Natural killer cell (primary cell): Measurements from ENCODE around the gene GNB1L. TPM values are rescaled to one million over a fixed set of nuclear protein-coding genes. Genes with fewer than 3 reads are reported as not detected.
"Not testable (repeated sequence)": the region's sequence is repeated elsewhere in the genome, so short reads cannot be mapped to it uniquely, and the experiment has no call there.

Experiments
- ATAC-seq, 3 donors: fragments of 150-1000 bp in 2 of 3; fragments of 200-7000 bp in 1 of 3; cut with Tn5 transposase; 1 replicate in 1 of 3; 2 replicates in 2 of 3; pipeline ENCODE4 v1.10.0; 2021; ENCODE audit warnings: mild to moderate bottlenecking in 2 of 3, moderate library complexity in 2 of 3
- DNase-seq, 2 donors: peaks; one replicate each; pipeline versions ENCODE4 v3.0.0 to v3.0.0-alpha.2; 2013 to 2021; ENCODE audit warnings: mixed read lengths in 1 of 2
- H3K27ac ChIP-seq: one replicate; pipeline ENCODE4 v1.5.1; 2013; ENCODE audit warnings: mild to moderate bottlenecking, low read length
- H3K27me3 ChIP-seq: one replicate; pipeline ENCODE4 v1.6.1; 2013; ENCODE audit warnings: low read length; ENCODE audit not compliant: control insufficient read depth, insufficient read depth
- H3K36me3 ChIP-seq: one replicate; pipeline ENCODE4 v1.6.1; 2013; ENCODE audit warnings: low read length; ENCODE audit not compliant: control insufficient read depth, insufficient read depth
- H3K4me1 ChIP-seq: one replicate; pipeline ENCODE4 v1.6.1; 2013; ENCODE audit warnings: low read length; ENCODE audit not compliant: control insufficient read depth, insufficient read depth
- H3K4me3 ChIP-seq: one replicate; pipeline ENCODE4 v1.5.1; 2013; ENCODE audit warnings: low read length
- H3K9me3 ChIP-seq: one replicate; pipeline ENCODE4 v1.6.1; 2013; ENCODE audit warnings: low read length; ENCODE audit not compliant: control insufficient read depth, insufficient read depth
- H3K27ac Mint-ChIP-seq, 2 donors: one replicate each; pipeline ENCODE4 v1.8.0; 2022; ENCODE audit warnings: mild to moderate bottlenecking in 2 of 2, mixed read lengths in 2 of 2, moderate library complexity in 1 of 2
- H3K27me3 Mint-ChIP-seq, 2 donors: one replicate each; pipeline ENCODE4 v1.8.0; 2022; ENCODE audit warnings: low read depth in 2 of 2, mixed read lengths in 2 of 2
- H3K36me3 Mint-ChIP-seq: one replicate; pipeline ENCODE4 v1.8.0; 2022; ENCODE audit warnings: mixed read lengths
- H3K4me1 Mint-ChIP-seq, 2 donors: one replicate each; pipeline ENCODE4 v1.8.0; 2022; ENCODE audit warnings: mixed read lengths in 2 of 2
- H3K4me3 Mint-ChIP-seq: one replicate; pipeline ENCODE4 v1.8.0; 2022; ENCODE audit warnings: mild to moderate bottlenecking, moderate library complexity, mixed read lengths
- H3K9me3 Mint-ChIP-seq, 2 donors: one replicate each; pipeline ENCODE4 v1.8.0; 2022; ENCODE audit warnings: mixed read lengths in 2 of 2
- whole genome bisulfite sequencing: methylation state at CpG from one replicate; pipeline ENCODE4 v1.1.7; 2013; ENCODE audit warnings: missing lambda C conversion rate; ENCODE audit not compliant: insufficient coverage; 5-methylcytosine and 5-hydroxymethylcytosine counted together
- intact Hi-C: fragments of 100-400 bp; cut with micrococcal nuclease; formaldehyde crosslinking; loops from one replicate; pipeline ENCODE4 v1.14.2; 2022
- total RNA-seq, 4 donors: library from RNA; stranded (reverse); fragments of 120-200 nt in 1 of 4; gene quantifications; one replicate each; pipeline versions ENCODE4 v1.2.3 to v1.2.4, GENCODE V29; 2013 to 2022
- TF ChIP-seq, protein P1 (sequence below): fragments of 200-600 bp; IDR thresholded peaks from one replicate; pipeline ENCODE4 v1.8.0; 2022; ENCODE audit warnings: antibody characterized with exemption

Gene GNB1L
- total RNA-seq, 3 donors from 2014 or later (not counting 1 experiment from before 2014, with no cell fraction given): 5.1 to 5.3 (median 5.3) TPM

GRCh38 chr22:19832476-19833108 is 22.1 kb downstream of the GNB1L start:
- intact Hi-C loops: no loop called here
- H3K27ac Mint-ChIP-seq: no peak overlapping the region

GRCh38 chr22:19831979-19832378 is 22.7 kb downstream of the GNB1L start:
- H3K27ac ChIP-seq, DNase-seq, ATAC-seq, H3K27me3 Mint-ChIP-seq, intact Hi-C loops, H3K9me3 ChIP-seq, H3K4me3 ChIP-seq, H3K4me1 ChIP-seq, H3K36me3 Mint-ChIP-seq, H3K27ac Mint-ChIP-seq, H3K27me3 ChIP-seq, H3K9me3 Mint-ChIP-seq, H3K36me3 ChIP-seq, H3K4me3 Mint-ChIP-seq: not testable (repeated sequence)
- H3K4me1 Mint-ChIP-seq: peaks cover 0 to 12% of the 10 kb centered on the region in 2 donors
- 84% methylated on average over 3 of the region's 3 CpGs for WGBS

More at GRCh38 chr22:19832476-19833108, 22.1 kb downstream of the GNB1L start:
- no peak overlapping the region for H3K27ac ChIP-seq
- Mint-ChIP-seq H3K27me3 (no peaks in the 10 kb centered on the region), H3K4me3 (no peak overlapping the region), H3K9me3 (no peaks in the 10 kb centered on the region), H3K4me1 (peaks cover 0 to 12% of the 10 kb centered on the region in 2 donors), H3K36me3 (no peaks in the 10 kb centered on the region)
- no peak for DNase-seq
- no peaks in the 10 kb centered on the region for H3K9me3 ChIP-seq
- ATAC-seq: no peak
- no peaks in the 10 kb centered on the region for H3K4me1 ChIP-seq
- no peaks in the 10 kb centered on the region for H3K27me3 ChIP-seq
- no peak overlapping the region for H3K4me3 ChIP-seq
- no peaks in the 10 kb centered on the region for H3K36me3 ChIP-seq
- 62% methylated on average over 7 of the region's 7 CpGs for WGBS
- TF ChIP-seq, protein P1, sequence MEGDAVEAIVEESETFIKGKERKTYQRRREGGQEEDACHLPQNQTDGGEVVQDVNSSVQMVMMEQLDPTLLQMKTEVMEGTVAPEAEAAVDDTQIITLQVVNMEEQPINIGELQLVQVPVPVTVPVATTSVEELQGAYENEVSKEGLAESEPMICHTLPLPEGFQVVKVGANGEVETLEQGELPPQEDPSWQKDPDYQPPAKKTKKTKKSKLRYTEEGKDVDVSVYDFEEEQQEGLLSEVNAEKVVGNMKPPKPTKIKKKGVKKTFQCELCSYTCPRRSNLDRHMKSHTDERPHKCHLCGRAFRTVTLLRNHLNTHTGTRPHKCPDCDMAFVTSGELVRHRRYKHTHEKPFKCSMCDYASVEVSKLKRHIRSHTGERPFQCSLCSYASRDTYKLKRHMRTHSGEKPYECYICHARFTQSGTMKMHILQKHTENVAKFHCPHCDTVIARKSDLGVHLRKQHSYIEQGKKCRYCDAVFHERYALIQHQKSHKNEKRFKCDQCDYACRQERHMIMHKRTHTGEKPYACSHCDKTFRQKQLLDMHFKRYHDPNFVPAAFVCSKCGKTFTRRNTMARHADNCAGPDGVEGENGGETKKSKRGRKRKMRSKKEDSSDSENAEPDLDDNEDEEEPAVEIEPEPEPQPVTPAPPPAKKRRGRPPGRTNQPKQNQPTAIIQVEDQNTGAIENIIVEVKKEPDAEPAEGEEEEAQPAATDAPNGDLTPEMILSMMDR: no peak

DNA sequence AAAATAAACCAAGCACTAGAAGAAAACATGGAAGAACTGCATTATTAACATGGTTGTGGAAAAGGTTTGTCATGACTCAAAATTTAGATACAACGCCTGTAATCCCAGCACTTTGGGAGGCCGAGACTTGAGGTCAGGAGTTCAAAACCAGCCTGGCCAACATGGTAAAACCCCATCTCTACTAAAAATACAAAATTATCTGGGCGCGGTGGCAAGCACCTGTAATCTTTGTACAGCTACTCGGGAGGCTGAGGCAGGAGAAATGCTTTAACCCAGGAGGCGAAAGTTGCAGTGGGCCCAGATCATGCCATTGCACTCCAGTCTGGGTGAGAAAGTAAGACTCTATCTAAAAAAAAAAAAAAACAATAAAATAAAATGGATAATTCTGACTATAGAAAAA is 23.7 kb downstream of the GNB1L start:
- 95% methylated on average over 5 of the region's 6 CpGs for WGBS
- ATAC-seq: no peak
- intact Hi-C loops: no loop called here

GRCh38 chr22:19828035-19828401 is 26.7 kb downstream of the GNB1L start:
- H3K9me3 ChIP-seq: no peaks in the 10 kb centered on the region
- DNase-seq: no peak
- H3K27me3 ChIP-seq: no peaks in the 10 kb centered on the region
- no peak for ATAC-seq
- intact Hi-C loops: no loop called here
- H3K27me3 Mint-ChIP-seq: no peaks in the 10 kb centered on the region
- H3K4me1 ChIP-seq: no peaks in the 10 kb centered on the region
- H3K4me3 ChIP-seq: no peak overlapping the region
- H3K36me3 ChIP-seq: no peaks in the 10 kb centered on the region
- no peak overlapping the region for H3K27ac Mint-ChIP-seq
- H3K9me3 Mint-ChIP-seq: no peaks in the 10 kb centered on the region
- no peaks in the 10 kb centered on the region for H3K36me3 Mint-ChIP-seq
- no peak overlapping the region for H3K27ac ChIP-seq
- H3K4me1 Mint-ChIP-seq: no peaks in the 10 kb centered on the region
- 76% methylated on average over 2 of the region's 2 CpGs for WGBS
- TF ChIP-seq, protein P1: no peak
- no peak overlapping the region for H3K4me3 Mint-ChIP-seq

More for the DNA sequence above, 23.7 kb downstream of the GNB1L start:
- Mint-ChIP-seq H3K4me3 (no peak overlapping the region), H3K27ac (no peak overlapping the region), H3K9me3 (no peaks in the 10 kb centered on the region), H3K4me1 (peaks cover 0 to 12% of the 10 kb centered on the region in 2 donors), H3K36me3 (no peaks in the 10 kb centered on the region), H3K27me3 (no peaks in the 10 kb centered on the region)
- H3K27me3 ChIP-seq: no peaks in the 10 kb centered on the region
- no peak overlapping the region for H3K27ac ChIP-seq
- TF ChIP-seq, protein P1: no peak
- no peaks in the 10 kb centered on the region for H3K36me3 ChIP-seq
- H3K4me3 ChIP-seq: no peak overlapping the region
- H3K9me3 ChIP-seq: no peaks in the 10 kb centered on the region
- DNase-seq: no peak
- H3K4me1 ChIP-seq: no peaks in the 10 kb centered on the region
